NCI-H2196 (cell line): ENCODE data around the gene BICDL1.
"Not testable (repeated sequence)": the region's sequence is repeated elsewhere in the genome, so short reads cannot be mapped to it uniquely, and the experiment has no call there.

Source experiments
- DNase-seq: peaks from one replicate; lab custom pipeline; 2025; ENCODE audit not compliant: unreplicated experiment; lab: John Stamatoyannopoulos, UW

The BICDL1 gene

GRCh38 chr12:120000556-120000955 lies 11.5 kb downstream of the BICDL1 start:
- DNase-seq, result no peak

GRCh38 chr12:120006258-120006975 lies 17.4 kb downstream of the BICDL1 start:
- DNase-seq, result no peak

GRCh38 chr12:120007272-120007671 lies 18.2 kb downstream of the BICDL1 start:
- no peak for DNase-seq

- DNase-seq, result no peak
Observed at GRCh38 chr12:120010661-120011230, 21.7 kb downstream of the BICDL1 start.

- DNase-seq, result peak; percentile 48
Observed at GRCh38 chr12:120012067-120012621, 23.1 kb downstream of the BICDL1 start.

GRCh38 chr12:120013659-120014380 lies 24.8 kb downstream of the BICDL1 start:
- no peak for DNase-seq

- not testable (repeated sequence) for DNase-seq
Observed at GRCh38 chr12:120014381-120014735, 25.3 kb downstream of the BICDL1 start.

GRCh38 chr12:120015313-120015712 lies 26.3 kb downstream of the BICDL1 start:
- no peak for DNase-seq

GRCh38 chr12:120016199-120016598 lies 27.2 kb downstream of the BICDL1 start:
- DNase-seq, result not testable (repeated sequence)

- no peak for DNase-seq
Observed at GRCh38 chr12:120019197-120019596, 30.2 kb downstream of the BICDL1 start.

- no peak for DNase-seq
Observed at GRCh38 chr12:120019938-120020337, 30.9 kb downstream of the BICDL1 start.

GRCh38 chr12:120024193-120024592 lies 35.2 kb downstream of the BICDL1 start:
- no peak for DNase-seq

- no peak for DNase-seq
Observed at GRCh38 chr12:120025640-120026039, 36.6 kb downstream of the BICDL1 start.

GRCh38 chr12:120032242-120032641 lies 43.2 kb downstream of the BICDL1 start:
- no peak for DNase-seq

- DNase-seq, result no peak
Observed at GRCh38 chr12:120037851-120038250, 48.8 kb downstream of the BICDL1 start.

- DNase-seq, result no peak
Observed at GRCh38 chr12:120039711-120040110, 50.7 kb downstream of the BICDL1 start.

- DNase-seq, result no peak
Observed at GRCh38 chr12:120041386-120042231, 52.6 kb downstream of the BICDL1 start.

GRCh38 chr12:120045367-120045766 lies 56.3 kb downstream of the BICDL1 start:
- DNase-seq, result not testable (repeated sequence)

- no peak for DNase-seq
Observed at GRCh38 chr12:120047072-120047471, 58.0 kb downstream of the BICDL1 start.

- no peak for DNase-seq
Observed at GRCh38 chr12:120048263-120048662, 59.2 kb downstream of the BICDL1 start.

GRCh38 chr12:120049426-120049825 lies 60.4 kb downstream of the BICDL1 start:
- no peak for DNase-seq
